Esophagus muscularis mucosa (tissue), 4 donors: ENCODE results near the gene PRKCQ. TPM values are rescaled to one million over a fixed set of nuclear protein-coding genes. Genes with fewer than 3 reads are reported as not detected.

Experiments used
- DNase-seq: peaks from one replicate; pipeline ENCODE4 v3.0.0-alpha.2; 2017; ENCODE audit errors: extremely low spot score
- H3K27ac ChIP-seq, 4 donors: fragments of 200-600 bp; sonication (generic); replicated peaks in 1 of 4; 1 replicate in 3 of 4; 2 replicates in 1 of 4; pipeline ENCODE4 v1.5.1; 2016 to 2019; ENCODE audit warnings: mild to moderate bottlenecking in 1 of 4
- H3K27me3 ChIP-seq, 4 donors: fragments of 200-600 bp; sonication (generic); one replicate each; pipeline versions ENCODE4 v1.5.1 to v1.6.0; 2016 to 2019
- H3K36me3 ChIP-seq, 4 donors: fragments of 200-600 bp; sonication (generic); one replicate each; pipeline ENCODE4 v1.5.1; 2016 to 2019
- H3K4me1 ChIP-seq, 4 donors: fragments of 200-600 bp; sonication (generic); one replicate each; pipeline ENCODE4 v1.5.1; 2016 to 2019
- H3K4me3 ChIP-seq, 4 donors: fragments of 200-600 bp; sonication (generic); 1 replicate in 2 of 4; 2 replicates in 2 of 4; pipeline ENCODE4 v1.5.1; 2016 to 2019; ENCODE audit warnings: mild to moderate bottlenecking in 4 of 4, moderate library complexity in 1 of 4
- H3K9me3 ChIP-seq, 4 donors: fragments of 200-600 bp; sonication (generic); 1 replicate in 3 of 4; 2 replicates in 1 of 4; pipeline ENCODE4 v1.5.1; 2016 to 2019
- CTCF ChIP-seq, 3 experiments: fragments of 200-600 bp in 2 of 3; fragments of 450-650 bp in 1 of 3; sonication (generic) in 2 of 3; IDR thresholded peaks; one replicate each; pipeline ENCODE4 v1.5.1; 2017 to 2019; ENCODE audit warnings: antibody characterized with exemption in 3 of 3, mild to moderate bottlenecking in 2 of 3, moderate library complexity in 1 of 3
- EP300 ChIP-seq: sonication (generic); formaldehyde crosslinking; IDR thresholded peaks from one replicate; pipeline ENCODE4 v1.6.1; 2017; ENCODE audit warnings: antibody characterized with exemption
- POLR2A ChIP-seq: fragments of 450-650 bp; IDR thresholded peaks from one replicate; pipeline ENCODE4 v1.6.1; 2017; ENCODE audit warnings: antibody characterized with exemption, moderate library complexity, mild to moderate bottlenecking, low read depth
- POLR2AphosphoS5 ChIP-seq, 2 donors: sonication (generic); formaldehyde crosslinking; IDR thresholded peaks; one replicate each; pipeline ENCODE4 v1.6.1; 2017; ENCODE audit warnings: antibody characterized with exemption in 2 of 2
- WGBS: methylation state at CpG from one replicate; pipeline ENCODE4 v1.1.5; 2018; 5-methylcytosine and 5-hydroxymethylcytosine counted together
- intact Hi-C: fragments of 100-400 bp; cut with DNase I; formaldehyde crosslinking; loops from one replicate; pipeline ENCODE4 v1.15.1; 2023
- total RNA-seq, 4 donors: library from RNA; depleted of rRNA; stranded (reverse); fragments of >200 nt; gene quantifications; one replicate each; pipeline versions ENCODE4 v1.1.0 to v1.2.1, GENCODE V29; 2016

Gene PRKCQ
- total RNA-seq, 4 donors from 2014 or later, result 4.6 to 9.4 (median 6.8) TPM

DNA sequence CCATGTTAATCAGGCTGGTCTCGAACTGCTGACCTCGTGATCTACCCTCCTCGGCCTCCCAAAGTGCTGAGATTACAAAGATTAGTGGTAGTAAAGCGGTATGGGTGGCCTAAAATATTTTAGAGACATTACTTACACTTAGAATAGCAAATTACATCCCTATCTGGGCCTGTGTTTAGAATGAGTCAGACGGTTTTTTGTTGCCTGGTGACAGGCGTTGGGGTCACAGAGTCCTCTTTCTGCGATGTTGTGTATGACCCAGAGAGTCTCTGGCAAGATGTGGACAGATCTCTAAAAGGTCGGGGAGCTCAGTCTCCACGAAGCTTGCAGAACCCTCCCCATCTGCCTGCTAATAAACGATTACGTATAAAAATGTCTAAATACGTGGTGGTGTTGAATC is 39.6 kb upstream of the PRKCQ start:
- Histone ChIP-seq H3K27ac (no peak overlapping the region), H3K4me3 (no peak overlapping the region), H3K27me3 (peaks cover 0 to 6% (median 0%) of the 10 kb centered on the region in 4 donors), H3K36me3 (no peaks in the 10 kb centered on the region), H3K9me3 (no peaks in the 10 kb centered on the region), H3K4me1 (no peaks in the 10 kb centered on the region)
- intact Hi-C loops, result no loop called here
- TF ChIP-seq POLR2A, result no peak
- no peak for TF ChIP-seq POLR2AphosphoS5 (IDR thresholded peaks at IDR 0.05)
- no peak for TF ChIP-seq EP300
- no peak for TF ChIP-seq CTCF (IDR thresholded peaks at IDR 0.05)
- DNase-seq, result no peak
- 88% methylated on average over 12 of the region's 12 CpGs for WGBS

DNA sequence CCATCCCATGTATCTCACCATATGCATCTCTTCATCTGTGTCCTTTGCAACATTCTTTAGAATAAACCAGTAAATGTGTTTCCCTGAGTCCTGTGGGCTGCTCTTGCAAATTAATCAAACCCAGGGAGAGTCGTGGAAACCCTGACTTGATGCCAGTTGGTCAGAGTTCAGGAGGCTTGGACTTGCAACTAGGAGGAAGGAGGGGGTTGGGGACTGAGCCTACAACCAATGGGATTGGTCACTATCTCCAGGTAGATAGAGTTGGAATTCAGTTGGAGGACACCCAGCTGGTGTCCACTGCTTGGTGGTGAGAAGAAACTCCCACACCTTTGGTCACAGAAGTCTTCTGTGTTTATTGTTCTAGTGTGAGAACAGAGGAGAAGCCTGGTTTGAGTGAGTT is 38.3 kb upstream of the PRKCQ start:
- intact Hi-C loops, result no loop called here
- no peak for TF ChIP-seq EP300
- TF ChIP-seq CTCF (IDR thresholded peaks at IDR 0.05), result no peak
- no peak for TF ChIP-seq POLR2AphosphoS5 (IDR thresholded peaks at IDR 0.05)
- TF ChIP-seq POLR2A, result no peak
- no peak overlapping the region for H3K27ac ChIP-seq
- H3K27me3 ChIP-seq, result no peaks in the 10 kb centered on the region
- no peaks in the 10 kb centered on the region for H3K4me1 ChIP-seq
- 14% methylated on average over 1 of the region's 1 CpG for WGBS
- DNase-seq, result no peak
- no peaks in the 10 kb centered on the region for H3K9me3 ChIP-seq
- H3K4me3 ChIP-seq, result no peak overlapping the region
- H3K36me3 ChIP-seq, result no peaks in the 10 kb centered on the region

- WGBS, result 90% methylated on average over 5 of the region's 5 CpGs
- Histone ChIP-seq H3K4me3 (no peak overlapping the region), H3K27ac (no peak overlapping the region), H3K36me3 (no peaks in the 10 kb centered on the region), H3K27me3 (peaks cover 0 to 3% (median 0%) of the 10 kb centered on the region in 4 donors), H3K4me1 (no peaks in the 10 kb centered on the region), H3K9me3 (no peaks in the 10 kb centered on the region)
- no peak for DNase-seq
- no peak for TF ChIP-seq POLR2A
- TF ChIP-seq CTCF (IDR thresholded peaks at IDR 0.05), result no peak
- no peak for TF ChIP-seq EP300
- no peak for TF ChIP-seq POLR2AphosphoS5 (IDR thresholded peaks at IDR 0.05)
- intact Hi-C loops, result no loop called here
Observed at GRCh38 chr10:6617309-6618076, 37.4 kb upstream of the PRKCQ start.

DNA sequence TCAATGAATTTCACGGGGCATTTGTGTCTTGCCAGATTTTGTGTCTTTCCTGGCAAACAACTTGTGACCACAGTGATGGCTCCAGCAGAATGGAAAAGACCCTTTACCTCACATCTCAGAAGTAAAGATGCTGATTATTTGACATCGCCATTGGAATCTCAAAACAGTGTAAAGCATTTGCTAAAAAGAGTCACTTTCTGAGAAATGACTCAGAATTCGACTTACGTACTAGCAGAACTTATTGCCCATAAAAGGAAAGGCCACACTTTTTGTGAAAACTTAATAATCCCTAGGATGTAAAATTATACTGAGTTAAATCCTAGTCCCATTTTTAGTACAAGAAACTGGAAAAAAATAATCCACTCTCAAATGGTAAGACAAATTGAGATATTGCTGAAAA is 35.9 kb upstream of the PRKCQ start:
- Histone ChIP-seq H3K4me3 (no peak overlapping the region), H3K9me3 (no peaks in the 10 kb centered on the region), H3K27ac (no peak overlapping the region), H3K27me3 (peaks cover 0 to 4% (median 0%) of the 10 kb centered on the region in 4 donors), H3K4me1 (no peaks in the 10 kb centered on the region), H3K36me3 (no peaks in the 10 kb centered on the region)
- 85% methylated on average over 4 of the region's 4 CpGs for WGBS
- TF ChIP-seq EP300, result no peak
- TF ChIP-seq CTCF (IDR thresholded peaks at IDR 0.05), result no peak
- TF ChIP-seq POLR2A, result no peak
- TF ChIP-seq POLR2AphosphoS5 (IDR thresholded peaks at IDR 0.05), result no peak
- intact Hi-C loops, result no loop called here
- DNase-seq, result no peak
